ENCODE data around the gene STPG2. TPM values are rescaled to one million over a fixed set of nuclear protein-coding genes. Genes with fewer than 3 reads are reported as not detected.

STPG2 gene
- total RNA-seq, 1 donor from 2014 or later, result 0.14 TPM

DNA sequence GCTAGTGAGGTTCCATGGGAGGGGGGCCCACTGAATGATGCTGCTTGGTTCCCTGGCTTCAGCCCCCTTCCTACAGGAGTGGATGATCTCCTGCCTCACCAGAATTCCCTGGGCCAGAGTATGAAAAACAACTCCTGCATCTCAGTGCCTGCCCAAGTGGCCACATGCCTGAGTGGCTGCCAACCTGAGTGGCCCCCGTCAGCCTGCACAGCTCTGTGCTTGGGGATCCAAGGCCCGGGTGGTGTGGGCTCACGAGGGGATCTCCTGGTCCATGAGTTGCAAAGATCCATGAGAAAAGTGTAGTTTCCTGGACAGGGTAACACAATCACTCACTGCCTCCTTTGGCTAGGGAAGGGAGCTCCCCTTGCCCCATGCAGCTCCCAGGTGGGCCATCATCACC, 17.1 kb downstream of the STPG2 start:
- DNase-seq (ENCODE audit: low read depth) (no peak), FAIRE-seq (no peak)
- Mint-ChIP-seq H3K9me3 (ENCODE audit: unreplicated experiment) (peaks cover 9% of the 10 kb centered on the region), H3K27me3 (ENCODE audit: low read depth, unreplicated experiment) (no peaks in the 10 kb centered on the region), H3K27ac (ENCODE audit: unreplicated experiment) (no peak overlapping the region), H3K36me3 (ENCODE audit: low read depth, unreplicated experiment) (no peaks in the 10 kb centered on the region), H3K4me3 (ENCODE audit: unreplicated experiment) (no peak overlapping the region), H3K4me1 (ENCODE audit: low read depth, unreplicated experiment) (no peaks in the 10 kb centered on the region)
- no peak overlapping the region for H3K4me2 ChIP-seq (ENCODE audit: low read length)
- no peak overlapping the region for H3K27ac ChIP-seq (ENCODE audit: low read depth, low read length)
- H3K9ac ChIP-seq (ENCODE audit: low read length), result no peak overlapping the region
- no peaks in the 10 kb centered on the region for H3K9me3 ChIP-seq (ENCODE audit: insufficient read depth, low read depth, low read length)
- H3K79me2 ChIP-seq (ENCODE audit: insufficient read depth, low read length), result no peaks in the 10 kb centered on the region
- no peak overlapping the region for H3K4me3 ChIP-seq (ENCODE audit: insufficient read depth, low read depth, low read length)
- TF ChIP-seq, protein P1, sequence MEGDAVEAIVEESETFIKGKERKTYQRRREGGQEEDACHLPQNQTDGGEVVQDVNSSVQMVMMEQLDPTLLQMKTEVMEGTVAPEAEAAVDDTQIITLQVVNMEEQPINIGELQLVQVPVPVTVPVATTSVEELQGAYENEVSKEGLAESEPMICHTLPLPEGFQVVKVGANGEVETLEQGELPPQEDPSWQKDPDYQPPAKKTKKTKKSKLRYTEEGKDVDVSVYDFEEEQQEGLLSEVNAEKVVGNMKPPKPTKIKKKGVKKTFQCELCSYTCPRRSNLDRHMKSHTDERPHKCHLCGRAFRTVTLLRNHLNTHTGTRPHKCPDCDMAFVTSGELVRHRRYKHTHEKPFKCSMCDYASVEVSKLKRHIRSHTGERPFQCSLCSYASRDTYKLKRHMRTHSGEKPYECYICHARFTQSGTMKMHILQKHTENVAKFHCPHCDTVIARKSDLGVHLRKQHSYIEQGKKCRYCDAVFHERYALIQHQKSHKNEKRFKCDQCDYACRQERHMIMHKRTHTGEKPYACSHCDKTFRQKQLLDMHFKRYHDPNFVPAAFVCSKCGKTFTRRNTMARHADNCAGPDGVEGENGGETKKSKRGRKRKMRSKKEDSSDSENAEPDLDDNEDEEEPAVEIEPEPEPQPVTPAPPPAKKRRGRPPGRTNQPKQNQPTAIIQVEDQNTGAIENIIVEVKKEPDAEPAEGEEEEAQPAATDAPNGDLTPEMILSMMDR (IDR thresholded peaks at IDR 0.05; ENCODE audit: insufficient read depth, low read depth, low read length), result no peak
- TF ChIP-seq EZH2 (IDR thresholded peaks at IDR 0.05; ENCODE audit: insufficient read depth, low read length), result no peak
- no peaks in the 10 kb centered on the region for H3K36me3 ChIP-seq (ENCODE audit: insufficient read depth, low read length)
- no peaks in the 10 kb centered on the region for H3K27me3 ChIP-seq (ENCODE audit: insufficient read depth, low read length)
- H3K4me1 ChIP-seq (ENCODE audit: insufficient read depth, low read length), result no peaks in the 10 kb centered on the region
- H2AFZ ChIP-seq (ENCODE audit: low read depth, low read length), result no peak overlapping the region
- no peaks in the 10 kb centered on the region for H4K20me1 ChIP-seq (ENCODE audit: insufficient read depth, low read length)

DNA sequence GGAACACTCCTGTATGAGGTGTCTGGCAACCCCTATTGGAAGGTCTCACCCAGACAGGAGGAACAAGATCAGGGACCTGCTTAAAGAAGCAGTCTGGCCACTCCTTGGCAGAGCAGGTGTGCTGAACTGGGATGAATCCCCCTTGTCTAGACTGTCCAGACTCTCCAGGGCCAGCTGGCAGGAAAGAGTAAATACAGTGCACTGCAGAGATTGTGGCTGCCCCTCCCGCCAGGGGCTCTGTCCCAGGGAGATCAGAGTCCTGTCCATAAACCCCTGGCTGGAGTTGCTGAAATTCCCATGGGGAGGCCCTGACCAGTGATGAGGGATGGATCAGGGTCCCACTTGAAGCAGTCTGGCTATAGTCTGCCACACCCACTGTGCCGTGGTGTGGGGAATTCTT, 17.7 kb downstream of the STPG2 start:
- H3K27me3 Mint-ChIP-seq (ENCODE audit: low read depth, unreplicated experiment), result no peaks in the 10 kb centered on the region
- Histone ChIP-seq H3K79me2 (ENCODE audit: insufficient read depth, low read length) (no peaks in the 10 kb centered on the region), H3K36me3 (ENCODE audit: insufficient read depth, low read length) (no peaks in the 10 kb centered on the region), H3K27ac (ENCODE audit: low read depth, low read length) (no peak overlapping the region), H3K4me2 (ENCODE audit: low read length) (no peak overlapping the region), H2AFZ (ENCODE audit: low read depth, low read length) (no peak overlapping the region), H4K20me1 (ENCODE audit: insufficient read depth, low read length) (no peaks in the 10 kb centered on the region), H3K9ac (ENCODE audit: low read length) (no peak overlapping the region), H3K27me3 (ENCODE audit: insufficient read depth, low read length) (no peaks in the 10 kb centered on the region), H3K9me3 (ENCODE audit: insufficient read depth, low read depth, low read length) (no peaks in the 10 kb centered on the region), H3K4me1 (ENCODE audit: insufficient read depth, low read length) (no peaks in the 10 kb centered on the region), H3K4me3 (ENCODE audit: insufficient read depth, low read depth, low read length) (no peak overlapping the region)
- no peak overlapping the region for H3K27ac Mint-ChIP-seq (ENCODE audit: unreplicated experiment)
- H3K36me3 Mint-ChIP-seq (ENCODE audit: low read depth, unreplicated experiment), result no peaks in the 10 kb centered on the region
- FAIRE-seq, result no peak
- no peak overlapping the region for H3K4me3 Mint-ChIP-seq (ENCODE audit: unreplicated experiment)
- H3K4me1 Mint-ChIP-seq (ENCODE audit: low read depth, unreplicated experiment), result no peaks in the 10 kb centered on the region
- peaks cover 9% of the 10 kb centered on the region for H3K9me3 Mint-ChIP-seq (ENCODE audit: unreplicated experiment)
- TF ChIP-seq, protein P1 (IDR thresholded peaks at IDR 0.05; ENCODE audit: insufficient read depth, low read depth, low read length), result no peak
- TF ChIP-seq EZH2 (IDR thresholded peaks at IDR 0.05; ENCODE audit: insufficient read depth, low read length), result no peak
- no peak for DNase-seq (ENCODE audit: low read depth)

DNA sequence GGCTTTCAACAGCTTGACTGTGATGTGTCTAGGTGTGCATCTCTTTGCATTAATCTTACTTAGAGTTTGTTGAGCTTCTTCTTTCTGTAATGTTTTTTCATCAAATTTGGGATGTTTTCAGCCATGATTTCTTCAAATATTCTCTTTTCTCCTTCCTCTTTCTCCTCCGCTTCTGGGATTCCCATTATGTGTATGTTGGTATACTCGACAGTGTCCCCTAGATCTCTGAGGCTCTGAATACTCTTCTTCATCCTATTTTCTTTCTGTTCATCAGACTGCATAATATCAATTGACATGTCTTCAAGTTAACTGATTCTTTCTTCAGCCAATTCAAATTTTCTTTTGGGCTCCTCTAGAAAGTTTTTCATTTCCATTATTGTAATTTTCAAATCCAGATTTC, 25.9 kb downstream of the STPG2 start:
- Histone ChIP-seq H3K27me3 (ENCODE audit: insufficient read depth, low read length) (no peaks in the 10 kb centered on the region), H3K4me2 (ENCODE audit: low read length) (no peak overlapping the region), H4K20me1 (ENCODE audit: insufficient read depth, low read length) (no peaks in the 10 kb centered on the region), H3K9me3 (ENCODE audit: insufficient read depth, low read depth, low read length) (no peaks in the 10 kb centered on the region), H3K27ac (ENCODE audit: low read depth, low read length) (no peak overlapping the region), H3K9ac (ENCODE audit: low read length) (no peak overlapping the region), H3K79me2 (ENCODE audit: insufficient read depth, low read length) (no peaks in the 10 kb centered on the region), H3K4me3 (ENCODE audit: insufficient read depth, low read depth, low read length) (no peak overlapping the region), H2AFZ (ENCODE audit: low read depth, low read length) (no peak overlapping the region), H3K4me1 (ENCODE audit: insufficient read depth, low read length) (no peaks in the 10 kb centered on the region), H3K36me3 (ENCODE audit: insufficient read depth, low read length) (no peaks in the 10 kb centered on the region)
- DNase-seq (ENCODE audit: low read depth), result no peak
- no peaks in the 10 kb centered on the region for H3K36me3 Mint-ChIP-seq (ENCODE audit: low read depth, unreplicated experiment)
- TF ChIP-seq, protein P1 (IDR thresholded peaks at IDR 0.05; ENCODE audit: insufficient read depth, low read depth, low read length), result no peak
- no peak for TF ChIP-seq EZH2 (IDR thresholded peaks at IDR 0.05; ENCODE audit: insufficient read depth, low read length)
- H3K4me1 Mint-ChIP-seq (ENCODE audit: low read depth, unreplicated experiment), result no peaks in the 10 kb centered on the region
- no peaks in the 10 kb centered on the region for H3K27me3 Mint-ChIP-seq (ENCODE audit: low read depth, unreplicated experiment)
- no peak overlapping the region for H3K4me3 Mint-ChIP-seq (ENCODE audit: unreplicated experiment)
- peaks cover 3% of the 10 kb centered on the region for H3K9me3 Mint-ChIP-seq (ENCODE audit: unreplicated experiment)
- no peak for FAIRE-seq
- no peak overlapping the region for H3K27ac Mint-ChIP-seq (ENCODE audit: unreplicated experiment)

Measured in astrocyte (in vitro differentiated cells and primary cell).